Heart left ventricle (tissue), 16 donors: ENCODE results near the gene HOXC13. TPM values are rescaled to one million over a fixed set of nuclear protein-coding genes. Genes with fewer than 3 reads are reported as not detected.

Source experiments
- ATAC-seq, 4 donors: fragments of 200-7000 bp; cut with Tn5 transposase; one replicate each; pipeline ENCODE4 v1.9.1; 2020 to 2022; ENCODE audit warnings: moderate library complexity in 4 of 4, mild to moderate bottlenecking in 3 of 4, moderate number of reproducible peaks in 1 of 4
- DNase-seq, 5 donors: peaks; one replicate each; pipeline ENCODE4 v3.0.0-alpha.2; 2020
- H3K27ac ChIP-seq, 12 donors: fragments of 200-600 bp; sonication (generic) in 4 of 12; one replicate each; pipeline versions ENCODE4 v1.5.0 to v1.8.0; 2016 to 2022; ENCODE audit warnings: mild to moderate bottlenecking in 2 of 12
- H3K27me3 ChIP-seq, 9 donors: fragments of 200-600 bp; sonication (generic) in 2 of 9; one replicate each; pipeline versions ENCODE4 v1.5.1 to v1.8.0; 2016 to 2022; ENCODE audit warnings: mild to moderate bottlenecking in 3 of 9
- H3K36me3 ChIP-seq, 9 donors: fragments of 200-600 bp; sonication (generic) in 2 of 9; one replicate each; pipeline versions ENCODE4 v1.5.0 to v1.8.0; 2018 to 2022; ENCODE audit warnings: mild to moderate bottlenecking in 2 of 9
- H3K4me1 ChIP-seq, 12 donors: fragments of 200-600 bp; sonication (generic) in 4 of 12; one replicate each; pipeline versions ENCODE4 v1.5.0 to v1.8.0; 2016 to 2022; ENCODE audit warnings: mild to moderate bottlenecking in 3 of 12
- H3K4me3 ChIP-seq, 12 donors: fragments of 200-600 bp; sonication (generic) in 4 of 12; one replicate each; pipeline versions ENCODE4 v1.5.0 to v1.8.0; 2017 to 2022; ENCODE audit warnings: mild to moderate bottlenecking in 9 of 12, moderate library complexity in 4 of 12
- H3K9me3 ChIP-seq, 12 donors: fragments of 200-600 bp; sonication (generic) in 4 of 12; one replicate each; pipeline versions ENCODE4 v1.5.0 to v1.8.0; 2016 to 2022; ENCODE audit warnings: mild to moderate bottlenecking in 1 of 12
- CTCF ChIP-seq, 12 donors: fragments of 200-600 bp; sonication (generic) in 4 of 12; IDR thresholded peaks; one replicate each; pipeline versions ENCODE4 v1.5.0 to v1.8.0; 2018 to 2022; ENCODE audit warnings: antibody characterized with exemption in 12 of 12, mild to moderate bottlenecking in 5 of 12
- POLR2A ChIP-seq, 2 donors: fragments of 450-650 bp; IDR thresholded peaks; one replicate each; pipeline ENCODE4 v1.6.1; 2017; ENCODE audit warnings: antibody characterized with exemption in 2 of 2, mild to moderate bottlenecking in 2 of 2, moderate library complexity in 2 of 2
- WGBS, 4 donors: extraction: QIAGEN DNeasy Blood & Tissue Kit in 2 of 4; methylation state at CpG; one replicate each; pipeline versions ENCODE4 v1.1.5 to v1.1.7; 2013 to 2018; 5-methylcytosine and 5-hydroxymethylcytosine counted together
- intact Hi-C, 10 donors: fragments of 100-400 bp; cut with DNase I; formaldehyde crosslinking; loops; one replicate each; pipeline versions ENCODE4 v1.11.1 to v1.14.2; 2022
- microRNA counts, 2 donors: library from miRNA; unstranded; fragments of <30 nt; microRNA quantifications; one replicate each; lab custom pipeline; 2016
- microRNA-seq, 4 donors: library from miRNA; unstranded; fragments of <30 nt; microRNA quantifications; one replicate each; pipeline versions ENCODE4 to v1.2.0, GENCODE V29; 2017 to 2020
- polyA plus RNA-seq, 2 donors: library from polyadenylated mRNA; stranded (reverse); fragments of 200-250 nt; gene quantifications; one replicate each; pipeline ENCODE4 v1.2.3, GENCODE V29; 2013
- total RNA-seq, 9 donors: library from RNA; depleted of rRNA in 2 of 9; stranded (reverse); fragments of >200 nt in 2 of 9; fragmentation: NEBNext Ultra II Directional in 3 of 9; extraction: Animal tissue kit (Norgen Biotek cat#: 25700) in 3 of 9; gene quantifications; one replicate each; pipeline versions ENCODE4 v1.1.0 to v1.2.4, GENCODE V29; 2016 to 2023
- donor health status: ischemic (EF 13 %, LVEDD 7.1; RV severe dilation, severe dysfunction).
- donor health status: healthy with polysubstance abuse.
- donor health status: DM: no; HTN: yes; CAD: no.
- donor health status: DM: no; HTN: no; CAD: no.
- donor health status: ischemic (EF 25% LVEDD 6.9; RV normal size, moderate dysfunction).
- donor health status: ischemic (EF 25% LVEDD 5.7; RV mildly dilated, moderate dysfunction).
- donor health status: healthy.
- donor health status: DM: yes; HTN: yes; CAD: no.
- donor health status: ischemic (EF 35%, LVEDD 5.7; RV mildly dilated, moderate dysfunction).
- donor health status: nonischemic (EF 11% LVEDD 7.7; RV severe dilation, severe dysfunction).
- donor health status: DM: yes; HTN: yes; CAD: no.
- donor health status: PGD.
- donor health status: ischemic (EF 29% LVEDD 5.4; RV normal size, mild dysfunction).
- donor health status: nonischemic (EF 23%, LVEDD 6.1; RV moderate dilation, normal function).

HOXC13 gene
- total and polyA plus RNA-seq, 11 donors: not detected

GRCh38 chr12:53994264-53995001 lies 55.8 kb downstream of the HOXC13 start:
- Histone ChIP-seq H3K36me3 (no peaks in the 10 kb centered on the region), H3K27ac (no peak overlapping the region), H3K4me1 (peaks cover 0 to 37% (median 20%) of the 10 kb centered on the region in 12 donors), H3K27me3 (peaks cover 85 to 100% (median 99%) of the 10 kb centered on the region in 9 donors), H3K9me3 (no peaks in the 10 kb centered on the region), H3K4me3 (peak overlapping the region in 6 of 12 donors; percentile 2 to 63 (median 32))
- DNase-seq: peak in 1 of 5 donors; percentile 10
- ATAC-seq: no peak
- WGBS, 4 donors: 4 to 8% (median 5%) methylated on average over 53 to 60 of the region's 60 CpGs
- intact Hi-C loops: no loop called here
- TF ChIP-seq CTCF (IDR thresholded peaks at IDR 0.05) (no peak), POLR2A (IDR thresholded peaks at IDR 0.05) (no peak)

- peak in 1 of 5 donors; percentile 21 for DNase-seq
- 3 to 4% (median 3%) methylated on average over 17 of the region's 17 CpGs for WGBS, 4 donors
- no peak for TF ChIP-seq CTCF (IDR thresholded peaks at IDR 0.05)
- TF ChIP-seq POLR2A (IDR thresholded peaks at IDR 0.05): no peak
- no peak overlapping the region for H3K27ac ChIP-seq
- intact Hi-C loops: no loop called here
- peak in 1 of 4 donors; percentile 15 for ATAC-seq
- H3K9me3 ChIP-seq: no peaks in the 10 kb centered on the region
- no peaks in the 10 kb centered on the region for H3K36me3 ChIP-seq
- peaks cover 84 to 100% (median 100%) of the 10 kb centered on the region in 9 donors for H3K27me3 ChIP-seq
- H3K4me1 ChIP-seq: peaks cover 0 to 42% (median 23%) of the 10 kb centered on the region in 12 donors
- H3K4me3 ChIP-seq: peak overlapping the region; percentile 19 to 63 (median 48)
These were observed 56.4 kb downstream of the HOXC13 start for GRCh38 chr12:53995002-53995377.

- H3K9me3 ChIP-seq: no peaks in the 10 kb centered on the region
- intact Hi-C loops: no loop called here
- peak overlapping the region; percentile 19 to 63 (median 48) for H3K4me3 ChIP-seq
- ATAC-seq (peak in 3 of 4 donors; percentile 21 to 61 (median 50)), DNase-seq (peak in 1 of 5 donors; percentile 32)
- H3K27ac ChIP-seq: no peak overlapping the region
- H3K4me1 ChIP-seq: peaks cover 0 to 48% (median 29%) of the 10 kb centered on the region in 12 donors
- WGBS, 4 donors: 3 to 5% (median 3%) methylated on average over 35 to 48 of the region's 48 CpGs
- TF ChIP-seq CTCF (IDR thresholded peaks at IDR 0.05) (no peak), POLR2A (IDR thresholded peaks at IDR 0.05) (no peak)
- H3K27me3 ChIP-seq: peaks cover 85 to 100% (median 100%) of the 10 kb centered on the region in 9 donors
- no peaks in the 10 kb centered on the region for H3K36me3 ChIP-seq
These were observed 57.0 kb downstream of the HOXC13 start for GRCh38 chr12:53995378-53996239.

MicroRNAs encoded within 50 kb of the gene (microRNA counts, 767-probe panel; counts per million panel counts)
- 1,966 to 1,986 counts per million in 2 donors for microRNA hsa-miR-196a-5p (lab: Ali Mortazavi, UCI)

Small RNA genes lying within 50 kb of the gene (microRNA-seq; reads per million reads assigned to microRNA genes)
- 0 to 2.1 (median 0.21) reads per million in 4 donors for gene MIR196A2

Other genes with a start within 250 kb of the HOXC13 start
- gene CALCOCO1, start 211.4 kb upstream of the HOXC13 start, total RNA-seq: 100 to 1,000 TPM; 183 to 352 (median 205) TPM
- gene CALCOCO1, start 211.4 kb upstream of the HOXC13 start, polyA plus RNA-seq: 100 to 1,000 TPM in 1 of 2 donors, 10 to 100 TPM in 1; 86.7 to 178 TPM
- 1 to 10 TPM in 7 of 9 donors, under 1 TPM in 1, not detected in 1; 0.68 to 4.4 (median 2.3) TPM for gene CISTR, start 186.9 kb upstream of the HOXC13 start, total RNA-seq
- 1 to 10 TPM in 1 of 2 donors, under 1 TPM in 1; 0.24 to 2.5 TPM for gene CISTR, start 186.9 kb upstream of the HOXC13 start, polyA plus RNA-seq
- not detected for gene HOXC12, start 16.1 kb downstream of the HOXC13 start, total RNA-seq
- not detected for gene HOXC12, start 16.1 kb downstream of the HOXC13 start, polyA plus RNA-seq
- not detected for gene HOXC11, start 34.3 kb downstream of the HOXC13 start, total RNA-seq
- gene HOXC11, start 34.3 kb downstream of the HOXC13 start, polyA plus RNA-seq: not detected
- gene HOTAIR, start 36.1 kb downstream of the HOXC13 start, total RNA-seq: not detected
- gene HOTAIR, start 36.1 kb downstream of the HOXC13 start, polyA plus RNA-seq: not detected
- gene HOXC10, start 46.3 kb downstream of the HOXC13 start, total RNA-seq: not detected
- not detected for gene HOXC10, start 46.3 kb downstream of the HOXC13 start, polyA plus RNA-seq
- not detected for gene HOXC9, start 61.3 kb downstream of the HOXC13 start, total RNA-seq
- not detected for gene HOXC9, start 61.3 kb downstream of the HOXC13 start, polyA plus RNA-seq
- gene HOXC8, start 70.2 kb downstream of the HOXC13 start, total RNA-seq: not detected
- not detected for gene HOXC8, start 70.2 kb downstream of the HOXC13 start, polyA plus RNA-seq
- gene HOXC6, start 89.6 kb downstream of the HOXC13 start, total RNA-seq: under 1 TPM in 1 of 9 donors, not detected in 8; 0.40 TPM
- under 1 TPM; 0.04 to 0.08 TPM for gene HOXC6, start 89.6 kb downstream of the HOXC13 start, polyA plus RNA-seq
- not detected for gene HOXC5, start 94.2 kb downstream of the HOXC13 start, total RNA-seq
- gene HOXC5, start 94.2 kb downstream of the HOXC13 start, polyA plus RNA-seq: not detected
- 1 to 10 TPM in 1 of 9 donors, under 1 TPM in 2, not detected in 6; 0.20 to 1.2 (median 0.29) TPM for gene HOXC4, start 115.0 kb downstream of the HOXC13 start, total RNA-seq
- gene HOXC4, start 115.0 kb downstream of the HOXC13 start, polyA plus RNA-seq: under 1 TPM in 1 of 2 donors, not detected in 1; 0.06 TPM